Psoas muscle (tissue), 8 donors: ENCODE measurements around the gene TAF7. TPM values are rescaled to one million over a fixed set of nuclear protein-coding genes. Genes with fewer than 3 reads are reported as not detected.

Experiments
- ATAC-seq, 4 donors: fragments of 200-7000 bp; cut with Tn5 transposase; one replicate each; pipeline ENCODE4 v1.9.1; 2020; ENCODE audit warnings: moderate library complexity in 3 of 4, mild to moderate bottlenecking in 2 of 4
- DNase-seq, 2 donors: peaks; one replicate each; pipeline ENCODE4 v3.0.0-alpha.2; 2020
- H3K27ac ChIP-seq: fragments of 200-600 bp; one replicate; pipeline ENCODE4 v1.8.0; 2022
- H3K27me3 ChIP-seq, 3 donors: fragments of 200-600 bp in 1 of 3; one replicate each; pipeline versions ENCODE4 v1.6.1 to v1.8.0; 2013 to 2022; ENCODE audit warnings: low read length in 2 of 3, mild to moderate bottlenecking in 2 of 3, moderate library complexity in 1 of 3; ENCODE audit not compliant: insufficient read depth in 3 of 3
- H3K36me3 ChIP-seq, 2 donors: fragments of 200-600 bp in 1 of 2; one replicate each; pipeline versions ENCODE4 v1.6.1 to v1.8.0; 2013 to 2022; ENCODE audit warnings: low read depth in 1 of 2, mild to moderate bottlenecking in 1 of 2, moderate library complexity in 1 of 2; ENCODE audit not compliant: insufficient read depth in 1 of 2
- H3K4me1 ChIP-seq: fragments of 200-600 bp; one replicate; pipeline ENCODE4 v1.8.0; 2022
- H3K4me3 ChIP-seq: fragments of 200-600 bp; one replicate; pipeline ENCODE4 v1.8.0; 2022; ENCODE audit warnings: mild to moderate bottlenecking
- H3K9me3 ChIP-seq: fragments of 200-600 bp; one replicate; pipeline ENCODE4 v1.8.0; 2022
- CTCF ChIP-seq: fragments of 200-600 bp; IDR thresholded peaks from one replicate; pipeline ENCODE4 v1.8.0; 2022; ENCODE audit warnings: antibody characterized with exemption
- WGBS, 3 donors: extraction: QIAGEN DNeasy Blood & Tissue Kit; methylation state at CpG; one replicate each; pipeline versions ENCODE4 v1.1.6 to v1.1.7; 2013; 5-methylcytosine and 5-hydroxymethylcytosine counted together
- intact Hi-C, 2 donors: fragments of 100-400 bp; cut with DNase I; formaldehyde crosslinking; loops; one replicate each; pipeline versions ENCODE4 v1.11.0 to v1.14.2; 2022
- polyA plus RNA-seq, 3 donors: library from polyadenylated mRNA; stranded (reverse); fragments of 200-250 nt; gene quantifications; one replicate each; pipeline ENCODE4 v1.2.3, GENCODE V29; 2013
- total RNA-seq, 4 donors: library from RNA; stranded (reverse); fragmentation: NEBNext Ultra II Directional in 2 of 4; extraction: Animal tissue kit (Norgen Biotek cat#: 25700) in 2 of 4; gene quantifications; one replicate each; pipeline versions ENCODE4 v1.2.1 to v1.2.4, GENCODE V29; 2021 to 2023
- donor health status: healthy with polysubstance abuse.
- donor health status: DM: no; HTN: no; CAD: no; lungs with moderate emphysema.
- donor health status: Bipolar disorder and iron deficiency.
- donor health status: healthy.
- donor health status: DM: yes; HTN: yes; CAD: no.
- donor health status: DM: no; HTN: no; CAD: no.
- donor health status: DM: no; HTN: no; CAD: no.
- donor health status: DM: yes; HTN: yes; CAD: no.

TAF7 gene
- total and polyA plus RNA-seq, 7 donors = 92.9 to 249 (median 135) TPM

- Histone ChIP-seq H3K36me3 (no peaks in the 10 kb centered on the region), H3K9me3 (peaks cover 4% of the 10 kb centered on the region), H3K4me3 (no peak overlapping the region), H3K27ac (no peak overlapping the region), H3K4me1 (no peaks in the 10 kb centered on the region), H3K27me3 (peaks cover 0 to 6% (median 5%) of the 10 kb centered on the region in 3 donors)
- DNase-seq (no peak), ATAC-seq (peak in 2 of 4 donors; percentile 26 to 36)
- intact Hi-C loops = loop anchor here in 1 of 2 donors (10.0 kb wide), 1 partner anchor 203 kb away; the partner anchor contains the start of gene PCDHB4
- 82 to 83% (median 83%) methylated on average over 8 of the region's 8 CpGs for WGBS, 3 donors
- no peak for TF ChIP-seq CTCF
Observed at GRCh38 chr5:141328231-141328630, 7.6 kb upstream of the TAF7 start.

GRCh38 chr5:141326088-141326854 lies 5.7 kb upstream of the TAF7 start:
- peak; percentile 74 to 83 for DNase-seq
- peak overlapping the region; percentile 85 for H3K27ac ChIP-seq
- H3K9me3 ChIP-seq = peaks cover 10% of the 10 kb centered on the region

GRCh38 chr5:141322261-141322660 lies 1.7 kb upstream of the TAF7 start:
- 94 to 95% (median 94%) methylated on average over 3 of the region's 3 CpGs for WGBS, 3 donors
- intact Hi-C loops = loop anchor here in 1 of 2 donors (5.0 to 10.0 kb wide), 2 partner anchors 197 to 235 kb away; partner anchors contain the start of gene PCDHB4
- H3K9me3 ChIP-seq = peaks cover 32% of the 10 kb centered on the region

More at GRCh38 chr5:141326088-141326854, 5.7 kb upstream of the TAF7 start:
- Histone ChIP-seq H3K4me3 (peak overlapping the region; percentile 70), H3K27me3 (no peaks in the 10 kb centered on the region), H3K36me3 (no peaks in the 10 kb centered on the region), H3K4me1 (peaks cover 4% of the 10 kb centered on the region)
- intact Hi-C loops = loop anchor here in 1 of 2 donors (10.0 kb wide), 1 partner anchor 201 kb away; the partner anchor contains the start of gene PCDHB4
- peak; percentile 58 for TF ChIP-seq CTCF
- ATAC-seq = peak; percentile 89 to 97 (median 94)
- WGBS, 3 donors = 5 to 10% (median 9%) methylated on average over 27 of the region's 27 CpGs

GRCh38 chr5:141319699-141320098 lies 885 bp downstream of the TAF7 start:
- 60 to 67% (median 67%) methylated on average over 5 of the region's 5 CpGs for WGBS, 3 donors
- Histone ChIP-seq H3K4me3 (peak overlapping the region; percentile 81), H3K36me3 (peaks cover 9 to 27% of the 10 kb centered on the region in 2 donors), H3K4me1 (peaks cover 17% of the 10 kb centered on the region), H3K9me3 (peaks cover 52% of the 10 kb centered on the region), H3K27ac (peak overlapping the region; percentile 98), H3K27me3 (no peaks in the 10 kb centered on the region)
- no peak for DNase-seq
- peak in 3 of 4 donors; percentile 26 to 40 (median 28) for ATAC-seq
- intact Hi-C loops = loop anchor here in 1 of 2 donors (5.0 to 10.0 kb wide), 2 partner anchors 195 to 238 kb away; partner anchors contain the start of gene PCDHB4
- TF ChIP-seq CTCF = no peak

More at GRCh38 chr5:141322261-141322660, 1.7 kb upstream of the TAF7 start:
- TF ChIP-seq CTCF = no peak
- Histone ChIP-seq H3K27me3 (no peaks in the 10 kb centered on the region), H3K36me3 (peaks cover 7 to 17% of the 10 kb centered on the region in 2 donors), H3K27ac (no peak overlapping the region), H3K4me3 (no peak overlapping the region), H3K4me1 (peaks cover 17% of the 10 kb centered on the region)
- no peak for ATAC-seq
- no peak for DNase-seq
